Renal cortical epithelial cell (primary cell): ENCODE results near the gene MED8. TPM values are rescaled to one million over a fixed set of nuclear protein-coding genes. Genes with fewer than 3 reads are reported as not detected.
A peak's percentile ranks its signal among the peaks of the same experiment; 100 is the strongest.

Source experiments
- DNase-seq: peaks from one replicate; pipeline ENCODE4 v3.0.0-alpha.2; 2011; ENCODE audit warnings: low read depth
- total RNA-seq: library from RNA; depleted of rRNA; stranded (reverse); fragments of >200 nt; gene quantifications from 2 replicates; pipeline ENCODE4 v1.2.3, GENCODE V29; 2014

MED8 gene, protein sequence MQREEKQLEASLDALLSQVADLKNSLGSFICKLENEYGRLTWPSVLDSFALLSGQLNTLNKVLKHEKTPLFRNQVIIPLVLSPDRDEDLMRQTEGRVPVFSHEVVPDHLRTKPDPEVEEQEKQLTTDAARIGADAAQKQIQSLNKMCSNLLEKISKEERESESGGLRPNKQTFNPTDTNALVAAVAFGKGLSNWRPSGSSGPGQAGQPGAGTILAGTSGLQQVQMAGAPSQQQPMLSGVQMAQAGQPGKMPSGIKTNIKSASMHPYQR
- 40.2 and 59.4 TPM in 2 replicates for total RNA-seq

DNA sequence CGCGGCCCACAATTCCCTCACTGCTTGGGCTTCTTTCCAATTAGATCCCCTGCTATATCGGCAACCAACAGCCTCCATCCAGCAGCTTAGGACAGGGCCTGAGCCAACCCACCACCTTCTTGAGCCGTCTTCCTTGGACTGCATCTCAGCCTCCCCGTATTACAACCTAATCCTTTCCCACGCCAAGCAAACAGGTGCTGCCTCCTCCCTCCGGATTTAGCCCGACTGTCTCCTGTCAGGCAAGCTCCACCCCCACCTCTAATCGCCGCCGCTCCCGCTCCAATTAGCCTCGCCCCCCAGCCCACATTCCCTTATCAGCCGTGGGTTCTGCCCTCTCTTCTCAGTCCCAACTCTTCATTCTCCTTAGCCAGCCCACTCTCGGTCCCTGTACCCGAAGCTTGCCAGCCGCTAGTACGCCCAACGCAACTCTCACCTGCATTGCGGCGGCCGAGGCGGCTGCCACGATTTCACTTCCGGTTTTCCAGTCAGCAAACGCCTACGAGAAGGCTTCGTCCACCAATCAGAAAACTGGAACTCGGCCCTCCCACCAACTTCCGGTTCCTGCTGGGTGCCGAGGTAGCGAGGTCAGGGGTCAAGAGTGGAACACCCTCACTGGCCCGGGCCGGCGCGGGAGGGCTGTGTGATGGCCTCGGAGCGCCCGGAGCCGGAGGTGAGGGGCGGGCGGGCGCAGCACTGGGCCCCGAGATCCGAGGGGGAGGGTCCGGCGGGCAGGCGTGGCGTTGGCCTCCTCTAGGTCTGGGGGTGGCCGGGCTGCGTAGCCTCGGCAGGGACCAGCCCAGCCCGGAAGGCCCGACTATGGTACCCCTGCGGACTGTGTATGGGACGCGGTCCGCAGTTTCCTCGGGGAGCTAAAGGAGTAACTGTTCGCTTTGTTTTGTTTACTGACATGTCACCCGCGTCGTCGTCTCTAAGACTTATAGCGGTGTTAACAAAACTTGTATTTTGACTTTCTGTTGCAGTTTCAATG, at the start of gene MED8, which contains the start of gene SZT2:
Gene MED8, minus strand, starts transcription at position 475 of the 988 bp plus-strand sequence. Its CDS starts 36 bp downstream, at position 439.
Gene SZT2, plus strand, starts transcription at position 574 of the 988 bp plus-strand sequence. Its CDS starts 70 bp downstream, at position 644.
- DNase-seq: peak; percentile 92

DNA sequence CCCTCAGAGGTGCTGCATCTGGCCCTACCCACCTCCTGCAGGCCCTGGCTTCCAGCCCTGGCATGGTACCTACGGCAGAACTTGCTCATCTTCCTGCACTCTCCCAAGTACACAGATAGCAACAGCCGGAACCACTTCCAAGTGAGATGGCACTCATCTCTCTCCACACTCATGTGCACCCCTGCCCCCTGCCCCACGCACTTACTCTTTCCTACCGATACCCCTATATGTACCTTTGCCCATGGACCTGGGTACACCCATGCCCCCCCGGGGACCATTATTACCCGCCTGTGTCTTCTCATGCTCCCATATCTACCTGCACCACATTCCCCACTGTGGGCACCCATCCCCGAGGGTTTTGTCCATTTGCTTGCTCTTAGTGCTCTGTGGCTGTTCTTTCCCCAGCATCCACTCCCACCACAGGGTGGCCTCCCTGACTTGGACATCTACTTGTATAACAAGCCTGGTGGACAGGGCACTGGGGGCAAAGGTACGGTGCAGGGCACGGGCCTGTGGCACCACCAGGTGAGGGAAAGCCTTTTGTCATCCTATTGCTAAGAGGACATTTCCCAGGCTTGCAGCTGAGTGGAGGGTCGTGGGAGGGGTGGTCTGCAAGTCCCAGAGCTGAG, 49.5 kb upstream of the MED8 start:
- no peak for DNase-seq

DNA sequence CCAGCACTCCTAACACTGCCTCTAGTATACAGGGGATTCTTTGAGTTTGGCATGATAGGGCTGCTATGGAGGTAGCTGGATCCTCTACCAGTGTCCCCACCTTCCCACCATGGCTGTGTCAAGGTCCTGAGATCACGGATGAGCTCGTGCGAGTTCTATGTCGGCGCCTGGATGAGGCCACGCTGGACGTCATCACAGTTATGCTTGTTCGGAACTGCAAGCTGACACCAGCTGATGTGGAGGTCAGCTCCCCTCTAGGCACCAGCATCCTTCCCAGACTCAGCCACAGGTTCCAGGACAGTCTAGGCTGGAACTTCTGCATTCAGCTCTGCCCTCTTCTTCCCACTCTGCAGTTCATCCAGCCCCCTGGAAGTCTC, 49.0 kb upstream of the MED8 start:
- DNase-seq: no peak

DNA sequence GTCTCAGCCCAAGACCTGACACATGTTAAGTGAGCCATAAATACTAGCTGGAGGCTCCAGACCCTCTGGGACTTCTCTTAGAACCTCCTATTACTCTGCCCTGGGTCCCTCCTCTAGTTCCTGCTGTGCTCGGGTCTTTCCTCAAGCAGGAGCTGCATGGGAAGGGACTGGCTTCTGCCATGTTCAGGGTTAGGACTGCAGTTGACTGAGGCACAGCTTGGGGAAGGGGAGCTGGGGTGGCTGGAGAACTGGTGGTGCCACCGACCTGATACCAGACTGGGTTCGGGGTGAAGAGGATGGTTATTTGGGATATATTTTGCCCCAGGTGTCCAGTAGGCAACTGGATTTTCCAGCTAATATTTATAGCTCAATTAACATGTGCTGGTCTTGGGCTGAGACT, 48.4 kb upstream of the MED8 start:
- DNase-seq: no peak

DNA sequence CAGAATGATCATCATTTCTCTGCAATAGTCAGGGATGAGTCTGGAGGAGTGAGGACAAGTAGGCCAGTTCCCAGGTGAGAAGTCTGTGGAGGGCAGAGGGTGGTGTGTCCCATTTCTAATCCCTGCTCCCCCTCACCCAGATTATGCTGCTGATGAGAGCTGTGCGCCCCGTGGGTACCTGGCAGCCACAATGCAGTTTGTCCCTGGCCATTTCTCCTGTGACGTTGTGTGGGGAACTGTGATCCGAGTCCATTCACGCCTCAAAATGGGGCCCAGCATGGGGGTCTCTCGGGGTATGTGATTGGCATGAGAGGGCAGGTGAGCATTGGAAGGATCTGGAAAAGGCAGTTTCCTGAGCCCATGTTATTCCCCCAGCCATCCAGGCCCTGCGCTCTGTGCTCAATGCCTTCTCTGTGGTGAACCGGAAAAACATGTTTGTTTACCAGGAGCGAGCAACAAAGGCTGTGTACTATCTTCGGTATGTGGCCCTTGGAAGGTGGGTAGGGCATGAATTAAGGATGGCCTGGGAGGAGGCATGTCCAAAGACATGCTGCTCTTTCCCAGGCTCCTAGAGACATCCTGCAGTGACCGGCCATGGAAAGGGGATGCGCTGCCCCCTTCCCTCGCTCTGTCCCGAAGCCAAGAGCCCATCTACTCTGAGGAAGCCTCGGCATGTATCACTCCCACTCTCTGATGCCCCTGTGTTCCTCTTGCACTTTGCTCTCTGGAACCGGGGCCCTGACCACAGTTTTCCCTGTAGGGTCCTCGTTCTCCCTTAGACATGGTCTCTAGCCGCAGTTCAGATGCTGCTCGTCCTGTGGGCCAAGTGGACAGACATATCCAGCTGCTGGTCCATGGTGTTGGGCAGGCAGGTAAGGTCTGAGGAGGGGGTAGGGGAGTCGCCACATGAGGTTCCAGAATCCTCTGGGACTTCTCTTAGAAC, 47.7 kb upstream of the MED8 start:
- no peak for DNase-seq

DNA sequence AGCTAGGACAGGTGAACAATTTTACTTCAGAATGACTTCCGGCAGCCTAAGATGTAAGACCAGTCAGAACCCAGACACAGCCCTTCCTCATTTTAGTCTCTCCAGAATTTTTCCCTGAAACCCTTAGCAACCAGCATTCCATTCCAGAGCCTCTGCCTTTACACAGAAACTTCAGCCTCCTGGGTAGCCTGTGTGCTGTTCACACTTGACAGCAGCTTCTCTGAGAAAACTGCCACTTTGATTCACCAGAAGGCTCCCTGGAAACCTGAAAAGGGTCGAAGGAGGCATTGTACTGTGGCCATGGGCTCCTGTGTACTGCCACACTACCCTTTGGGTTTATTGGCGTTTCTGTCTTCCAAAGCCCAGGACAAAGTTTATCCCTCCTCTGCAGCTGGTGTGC, 46.8 kb upstream of the MED8 start:
- no peak for DNase-seq

DNA sequence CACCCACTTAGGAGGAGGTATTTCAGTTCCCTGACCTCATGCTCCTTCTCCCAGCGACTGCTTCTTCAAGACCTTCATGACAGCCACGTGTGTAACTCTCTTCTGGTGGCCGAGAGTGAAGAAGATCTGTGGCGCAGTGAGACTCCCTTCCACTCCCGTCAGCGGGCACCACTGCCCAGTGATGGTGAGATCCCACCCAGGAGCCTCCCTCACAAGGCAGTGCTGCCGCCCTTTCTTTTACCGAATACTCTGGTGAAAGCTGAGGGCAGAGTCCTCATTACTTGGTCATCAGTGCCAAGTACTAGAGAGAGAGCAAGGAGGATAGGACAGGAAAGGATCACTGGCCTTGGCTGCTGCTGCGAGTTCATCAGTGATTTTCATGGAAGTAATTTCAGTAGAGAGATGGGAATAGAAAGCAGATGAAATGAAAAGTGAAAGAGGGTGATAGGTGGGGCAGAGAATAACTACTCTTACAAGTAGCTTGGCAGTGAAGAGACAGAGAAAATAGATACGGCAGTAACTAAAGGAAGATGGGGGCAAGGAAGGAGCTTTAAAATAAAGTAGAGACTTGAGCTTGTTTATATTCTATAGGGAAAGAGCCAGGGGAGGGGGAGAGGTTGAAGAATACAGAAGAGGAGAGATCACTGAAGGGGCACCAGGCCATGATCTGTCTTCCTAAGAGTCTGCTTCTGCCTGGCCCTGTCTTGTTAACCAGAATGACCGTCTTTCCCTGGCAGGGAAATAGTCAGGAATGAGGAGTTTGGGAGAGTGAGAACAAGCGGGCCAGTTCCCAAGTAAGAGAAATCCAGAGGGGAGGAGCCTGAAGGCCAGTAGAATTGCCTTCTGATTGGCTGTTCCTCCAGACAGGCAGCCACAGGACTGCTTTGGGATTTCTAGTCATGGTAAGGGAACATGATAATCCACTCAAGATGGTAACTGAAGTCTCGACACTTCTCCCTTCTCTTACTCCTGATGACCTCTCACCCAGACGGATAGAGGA, 45.8 kb upstream of the MED8 start:
- DNase-seq: no peak

DNA sequence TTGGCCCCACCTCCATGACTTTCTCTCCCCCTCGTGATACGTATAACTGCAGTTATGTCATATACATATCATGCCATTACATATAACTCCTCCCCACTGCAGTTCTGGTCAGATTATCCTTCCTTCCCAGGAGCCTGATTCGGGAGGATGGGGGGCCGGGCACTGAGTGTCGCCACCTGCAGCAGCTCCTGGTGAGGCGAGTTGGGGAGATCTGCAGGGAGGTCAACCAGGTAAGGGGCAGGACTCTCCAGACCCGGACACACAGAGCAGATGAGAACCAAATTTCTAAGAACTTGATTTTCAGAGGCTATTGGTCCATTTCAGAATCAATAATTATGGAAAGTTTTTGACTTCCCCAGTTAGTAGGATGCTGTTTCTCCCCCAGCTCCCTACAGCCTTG, 44.7 kb upstream of the MED8 start:
- DNase-seq: no peak

DNA sequence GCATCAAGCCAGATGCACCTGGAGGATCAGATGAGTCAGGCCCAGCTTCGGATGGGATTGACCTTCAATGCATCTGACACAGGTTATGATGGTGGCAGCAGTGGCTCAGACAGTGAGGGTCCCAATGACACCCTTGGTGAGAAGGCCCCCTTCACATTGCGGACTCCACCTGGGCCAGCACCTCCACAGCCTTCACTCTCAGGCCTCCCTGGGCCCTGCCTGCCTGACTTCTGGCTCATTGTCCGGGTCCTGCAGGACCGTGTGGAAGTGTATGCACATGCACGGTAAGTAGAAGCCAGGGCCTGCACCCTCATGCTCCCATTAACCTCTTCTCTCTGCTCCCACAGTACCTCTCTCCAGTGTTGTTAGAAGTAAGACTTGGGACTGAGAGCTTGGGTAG, 43.3 kb upstream of the MED8 start:
- DNase-seq: no peak

DNA sequence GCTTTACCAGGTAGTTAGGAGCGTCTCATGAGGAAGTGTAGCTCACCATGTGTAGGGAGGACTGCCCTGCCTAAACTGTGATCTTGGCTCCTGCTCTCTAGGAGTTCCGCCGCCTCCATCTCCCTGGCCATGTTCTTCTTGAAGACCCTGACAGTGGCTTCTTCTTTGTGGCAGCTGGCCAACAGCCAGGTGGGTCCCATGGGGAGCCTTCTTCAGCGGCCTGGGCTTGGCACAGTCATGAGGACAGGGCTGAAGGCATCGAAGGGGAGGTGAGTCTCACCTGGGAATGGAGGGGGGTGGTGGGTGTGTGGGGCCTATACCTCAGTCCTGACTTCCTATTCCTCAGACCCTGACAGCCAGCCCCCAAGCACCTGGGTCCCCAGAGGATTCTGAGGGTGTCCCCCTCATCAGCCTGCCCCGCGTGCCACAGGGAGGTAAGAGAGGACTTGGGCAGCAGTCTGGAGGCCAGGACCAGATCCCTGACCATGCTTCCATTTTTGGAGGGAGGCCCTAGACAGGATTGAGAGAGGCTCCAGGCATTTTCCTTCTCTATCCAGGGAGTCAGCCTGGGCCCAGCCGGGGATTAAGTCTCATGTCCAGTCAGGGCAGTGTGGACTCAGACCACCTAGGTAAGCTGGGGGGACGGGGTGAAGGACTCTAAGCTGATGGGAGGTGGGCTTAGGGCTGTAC, 42.7 kb upstream of the MED8 start:
- DNase-seq: no peak

DNA sequence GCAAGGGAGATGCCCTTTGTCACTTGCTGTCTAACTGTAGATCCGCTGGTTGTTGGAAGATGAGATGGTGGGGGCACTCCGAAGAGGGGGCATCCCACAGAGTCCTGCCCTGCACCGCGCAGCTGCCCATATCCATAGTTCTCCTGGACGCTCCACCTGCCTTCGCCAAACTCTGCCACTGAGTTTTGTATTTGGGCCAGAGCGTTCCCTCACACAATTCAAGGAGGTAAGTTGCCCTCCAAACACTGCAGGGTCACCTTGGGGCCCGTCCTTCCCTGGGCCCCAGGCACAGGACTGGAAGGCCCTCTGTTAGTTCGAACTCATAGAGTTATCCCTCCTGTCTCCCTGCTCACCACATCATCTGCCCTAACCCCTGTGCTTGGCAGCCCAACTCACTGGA, 42.1 kb upstream of the MED8 start:
- DNase-seq: no peak

DNA sequence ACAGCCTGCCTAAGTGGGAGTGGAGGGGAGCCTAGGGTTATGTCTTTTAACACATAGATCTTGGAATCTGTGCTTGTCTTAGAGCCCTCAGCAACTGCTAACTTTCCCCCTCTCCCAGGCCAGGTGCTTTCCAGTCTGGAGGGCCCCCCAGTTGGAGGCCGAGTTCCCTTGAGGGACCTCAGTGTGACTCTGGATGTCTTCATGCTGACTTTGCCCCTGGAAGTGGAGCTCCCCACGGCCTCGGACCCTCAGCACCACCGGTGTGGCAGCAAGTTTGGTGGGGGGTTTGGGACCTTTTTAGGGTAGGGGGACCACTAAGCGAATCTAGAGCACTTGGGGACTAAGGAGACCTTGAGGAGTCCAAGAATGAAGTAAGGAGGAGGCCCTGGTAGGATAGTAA, 41.2 kb upstream of the MED8 start:
- no peak for DNase-seq

DNA sequence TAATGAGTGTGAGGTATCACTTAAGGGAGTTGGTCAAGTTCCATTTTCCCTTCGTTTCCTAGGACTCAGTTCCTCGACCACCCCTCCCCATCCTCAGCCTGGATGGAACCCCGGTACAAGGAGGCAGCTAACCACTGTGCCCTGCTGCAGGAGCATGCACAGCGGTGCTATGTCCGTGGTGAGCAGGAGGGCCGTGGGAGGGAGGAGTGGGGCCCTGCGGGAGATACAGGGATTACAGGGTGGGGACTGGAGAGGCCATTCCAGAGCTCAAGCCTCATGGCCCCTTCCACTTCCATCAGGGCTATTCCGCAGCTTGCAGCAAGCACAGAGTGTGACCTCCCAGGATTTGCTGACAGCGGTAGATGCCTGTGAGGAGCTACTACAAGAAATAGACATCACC, 38.3 kb upstream of the MED8 start:
- DNase-seq: no peak

DNA sequence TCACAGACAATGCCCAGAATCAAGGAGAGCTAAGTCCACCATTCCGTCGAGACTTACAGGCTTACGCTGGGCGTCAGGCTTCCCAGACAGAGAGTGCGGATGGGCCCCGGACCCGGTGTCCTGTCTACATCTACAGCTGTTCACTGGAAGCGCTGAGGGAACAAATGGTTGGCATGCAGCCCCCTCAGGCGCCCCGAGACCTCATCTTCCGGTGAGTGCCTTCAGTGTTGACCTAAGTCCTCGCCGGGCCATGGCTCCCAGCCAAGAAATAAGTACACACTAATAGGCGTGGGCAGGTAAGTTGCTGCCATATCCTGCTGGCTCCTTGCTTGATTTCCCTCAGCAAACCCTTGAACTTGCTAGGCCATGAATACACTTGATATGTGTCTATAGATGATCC, 37.9 kb upstream of the MED8 start:
- DNase-seq: no peak

DNA sequence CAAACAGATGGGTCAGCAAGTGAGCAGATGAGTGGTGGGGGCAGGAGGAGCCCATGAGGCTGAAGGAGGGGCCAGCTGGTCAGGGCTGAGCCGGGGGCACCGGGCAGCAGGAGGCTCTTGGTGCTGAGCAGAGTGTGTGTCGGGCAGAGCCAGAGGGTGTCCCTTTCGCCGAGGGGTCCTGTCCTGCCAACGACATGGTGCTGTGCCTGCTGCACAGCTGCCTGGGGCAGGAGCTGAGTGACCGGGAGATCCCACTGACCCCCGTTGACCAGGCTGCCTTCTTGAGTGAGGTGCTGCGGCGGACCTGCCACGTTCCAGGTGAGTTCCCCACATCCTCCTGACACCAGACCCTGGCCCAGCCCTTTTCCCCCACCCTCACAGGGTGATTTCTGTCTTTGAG, 36.6 kb upstream of the MED8 start:
- DNase-seq: no peak

DNA sequence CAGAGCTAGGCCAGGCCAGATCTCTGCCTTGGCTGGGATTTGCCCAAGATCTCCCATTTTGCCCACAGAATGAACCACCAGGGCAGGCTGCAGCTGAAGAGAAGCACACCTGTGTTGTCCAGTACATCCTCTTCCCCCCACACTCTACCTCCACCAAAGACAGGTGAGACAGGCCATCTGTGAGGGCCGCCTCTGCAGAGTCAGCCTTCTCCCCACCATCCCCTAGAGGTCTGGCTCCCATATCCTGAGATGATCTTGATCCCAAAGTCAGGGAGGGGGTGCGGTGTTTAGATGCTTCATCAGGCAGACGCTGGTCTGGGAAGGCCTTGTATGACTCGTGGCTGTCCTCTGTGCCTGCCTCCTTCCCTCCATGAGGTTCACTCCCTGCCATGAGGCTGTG, 35.4 kb upstream of the MED8 start:
- DNase-seq: no peak

DNA sequence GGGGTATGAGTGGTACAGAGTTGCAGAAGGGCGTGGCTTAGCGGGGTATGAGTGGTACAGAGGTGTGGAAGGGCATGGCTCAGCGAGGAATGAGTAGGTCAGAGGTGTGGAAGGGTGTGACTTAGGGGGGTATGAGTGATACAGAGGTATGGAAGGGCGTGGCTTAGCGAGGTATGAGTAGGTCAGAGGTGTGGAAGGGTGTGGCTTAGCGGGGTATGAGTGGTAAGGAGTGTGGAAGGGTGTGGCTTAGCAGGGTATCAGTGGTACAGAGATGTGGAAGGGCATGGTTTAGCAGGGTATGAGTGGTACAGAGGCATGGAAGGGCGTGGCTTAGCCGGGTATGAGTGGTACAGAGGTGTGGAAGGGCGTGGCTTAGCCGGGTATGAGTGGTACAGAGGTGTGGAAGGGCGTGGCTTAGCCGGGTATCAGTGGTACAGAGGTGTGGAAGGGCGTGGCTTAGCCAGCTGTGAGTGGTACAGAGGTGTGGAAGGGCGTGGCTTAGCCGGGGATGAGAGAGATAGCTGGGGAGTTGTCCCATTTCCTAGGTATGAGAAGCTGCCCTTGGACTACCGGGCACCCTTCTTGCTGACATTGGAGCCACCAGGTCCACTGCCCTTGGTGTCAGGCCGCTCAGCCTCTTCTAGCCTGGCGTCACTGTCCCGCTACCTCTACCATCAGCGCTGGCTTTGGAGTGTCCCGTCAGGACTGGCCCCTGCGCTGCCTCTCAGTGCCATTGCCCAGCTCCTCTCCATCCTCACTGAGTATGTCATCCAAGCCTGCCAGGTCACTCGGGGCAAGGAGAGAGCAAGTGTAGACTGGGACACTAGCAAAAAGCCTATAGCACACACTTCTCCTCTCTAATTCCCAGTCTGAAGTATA, 34.3 kb upstream of the MED8 start:
- peak; percentile 22 for DNase-seq

DNA sequence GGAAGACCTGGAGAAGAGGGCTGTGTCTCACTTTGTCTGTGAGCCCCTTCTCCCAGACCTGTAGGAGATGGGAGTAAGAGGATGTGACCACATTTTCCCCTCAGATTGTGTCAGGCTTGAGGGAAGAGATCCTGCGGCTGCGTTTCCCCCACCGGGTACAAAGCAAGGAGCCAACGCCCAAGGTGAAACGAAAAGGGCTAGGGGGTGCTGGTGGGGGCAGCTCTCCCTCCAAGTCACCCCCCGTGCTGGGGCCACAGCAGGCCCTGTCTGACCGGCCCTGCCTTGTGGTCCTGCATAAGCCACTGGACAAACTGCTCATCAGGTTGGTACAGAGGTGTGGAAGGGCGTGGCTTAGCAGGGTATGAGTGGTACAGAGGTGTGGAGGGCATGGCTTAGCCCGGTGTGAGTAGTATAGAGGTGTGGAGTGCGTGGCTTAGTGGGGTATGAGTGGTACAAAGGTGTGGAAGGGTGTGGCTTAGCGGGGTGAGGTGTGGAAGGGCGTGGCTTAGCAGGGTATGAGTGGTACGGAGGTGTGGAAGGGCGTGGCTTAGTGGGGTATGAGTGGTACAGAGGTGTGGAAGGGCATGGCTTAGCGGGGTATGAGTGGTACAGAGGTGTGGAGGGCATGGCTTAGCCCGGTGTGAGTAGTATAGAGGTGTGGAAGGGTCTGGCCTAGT, 33.5 kb upstream of the MED8 start:
- no peak for DNase-seq
